Gastrocnemius medialis (tissue), 4 donors: ENCODE data around the gene IGF2BP2. TPM values are rescaled to one million over a fixed set of nuclear protein-coding genes. Genes with fewer than 3 reads are reported as not detected.

Experiments used
- ATAC-seq, 2 donors: fragments of 150-250 bp; one replicate each; pipeline ENCODE4 v1.9.1; 2016
- DNase-seq, 2 donors: peaks; one replicate each; pipeline ENCODE4 v3.0.0-alpha.2; 2019
- H3K27ac ChIP-seq, 4 donors: fragments of 200-600 bp; sonication (generic); 1 replicate in 1 of 4; 2 replicates in 3 of 4; pipeline ENCODE4 v1.5.1; 2016 to 2018; ENCODE audit warnings: mild to moderate bottlenecking in 2 of 4, moderate library complexity in 1 of 4
- H3K27me3 ChIP-seq, 3 donors: fragments of 200-600 bp; sonication (generic) in 2 of 3; 1 replicate in 1 of 3; 2 replicates in 2 of 3; pipeline versions ENCODE4 v1.5.1 to v1.6.0; 2016 to 2019; ENCODE audit warnings: mild to moderate bottlenecking in 1 of 3, moderate library complexity in 1 of 3
- H3K36me3 ChIP-seq, 2 donors: fragments of 200-600 bp; sonication (generic) in 1 of 2; one replicate each; pipeline ENCODE4 v1.5.1; 2017 to 2018
- H3K4me1 ChIP-seq, 2 donors: fragments of 200-600 bp; sonication (generic) in 1 of 2; one replicate each; pipeline ENCODE4 v1.5.1; 2016 to 2017; ENCODE audit warnings: mild to moderate bottlenecking in 2 of 2
- H3K4me3 ChIP-seq, 4 donors: fragments of 200-600 bp; sonication (generic) in 3 of 4; 1 replicate in 1 of 4; 2 replicates in 3 of 4; pipeline ENCODE4 v1.5.1; 2016 to 2019; ENCODE audit warnings: mild to moderate bottlenecking in 2 of 4
- H3K9me3 ChIP-seq, 3 donors: fragments of 200-600 bp; sonication (generic) in 2 of 3; 1 replicate in 1 of 3; 2 replicates in 2 of 3; pipeline ENCODE4 v1.5.1; 2016 to 2019
- POLR2A ChIP-seq, 2 donors: fragments of 450-650 bp; IDR thresholded peaks; one replicate each; pipeline ENCODE4 v1.6.1; 2017; ENCODE audit warnings: antibody characterized with exemption in 2 of 2, mild to moderate bottlenecking in 2 of 2, moderate library complexity in 2 of 2
- in situ Hi-C, 4 donors: fragments of 200-750 bp; cut with MboI; loops; one replicate each; pipeline versions ENCODE4 v1.15.0 to v1.8.0; 2017; ENCODE audit warnings: low sequenced_read_pairs in 4 of 4
- intact Hi-C: fragments of 100-400 bp; cut with DNase I; formaldehyde crosslinking; loops from one replicate; pipeline ENCODE4 v1.15.1; 2023; ENCODE audit warnings: low total_unique reads
- total RNA-seq, 4 donors: library from RNA; depleted of rRNA; stranded (reverse); fragments of >200 nt; gene quantifications; one replicate each; pipeline versions ENCODE4 v1.1.0 to v1.2.3, GENCODE V29; 2016
- TF ChIP-seq, protein P1 (sequence below), 5 experiments: fragments of 450-650 bp in 3 of 5; fragments of 200-600 bp in 2 of 5; sonication (generic) in 2 of 5; IDR thresholded peaks in 4 of 5; conservative IDR thresholded peaks in 1 of 5; 1 replicate in 4 of 5; 2 replicates in 1 of 5; pipeline ENCODE4 v1.5.1; 2016 to 2019; ENCODE audit warnings: antibody characterized with exemption in 5 of 5, mild to moderate bottlenecking in 3 of 5, moderate library complexity in 3 of 5

Gene IGF2BP2
- total RNA-seq, 4 donors from 2014 or later: 0.97 to 6.3 (median 1.7) TPM

DNA sequence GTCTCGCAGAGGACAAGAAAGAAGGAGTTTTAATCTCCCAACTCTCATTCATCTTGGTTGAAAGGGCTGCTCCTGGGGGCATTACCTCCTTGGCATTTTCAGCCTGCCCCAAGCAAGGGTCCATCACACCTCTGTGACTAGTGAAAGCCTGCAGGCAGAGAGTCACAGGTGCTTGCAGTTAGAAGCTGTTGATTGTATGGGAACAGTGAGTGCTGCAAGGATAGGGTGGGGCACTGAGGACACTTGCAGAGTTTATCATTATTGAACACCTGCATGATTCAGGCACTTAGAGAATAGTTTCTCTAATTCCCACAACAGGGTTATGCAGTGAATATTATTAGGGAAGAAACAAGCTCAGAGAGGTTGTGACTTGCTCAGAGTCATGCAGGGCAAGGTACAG, 41.7 kb upstream of the IGF2BP2 start:
- no peak overlapping the region for H3K4me3 ChIP-seq
- H3K9me3 ChIP-seq: no peaks in the 10 kb centered on the region
- DNase-seq: no peak
- TF ChIP-seq, protein P1, sequence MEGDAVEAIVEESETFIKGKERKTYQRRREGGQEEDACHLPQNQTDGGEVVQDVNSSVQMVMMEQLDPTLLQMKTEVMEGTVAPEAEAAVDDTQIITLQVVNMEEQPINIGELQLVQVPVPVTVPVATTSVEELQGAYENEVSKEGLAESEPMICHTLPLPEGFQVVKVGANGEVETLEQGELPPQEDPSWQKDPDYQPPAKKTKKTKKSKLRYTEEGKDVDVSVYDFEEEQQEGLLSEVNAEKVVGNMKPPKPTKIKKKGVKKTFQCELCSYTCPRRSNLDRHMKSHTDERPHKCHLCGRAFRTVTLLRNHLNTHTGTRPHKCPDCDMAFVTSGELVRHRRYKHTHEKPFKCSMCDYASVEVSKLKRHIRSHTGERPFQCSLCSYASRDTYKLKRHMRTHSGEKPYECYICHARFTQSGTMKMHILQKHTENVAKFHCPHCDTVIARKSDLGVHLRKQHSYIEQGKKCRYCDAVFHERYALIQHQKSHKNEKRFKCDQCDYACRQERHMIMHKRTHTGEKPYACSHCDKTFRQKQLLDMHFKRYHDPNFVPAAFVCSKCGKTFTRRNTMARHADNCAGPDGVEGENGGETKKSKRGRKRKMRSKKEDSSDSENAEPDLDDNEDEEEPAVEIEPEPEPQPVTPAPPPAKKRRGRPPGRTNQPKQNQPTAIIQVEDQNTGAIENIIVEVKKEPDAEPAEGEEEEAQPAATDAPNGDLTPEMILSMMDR (IDR thresholded peaks at IDR 0.05 in 4 of 5, conservative IDR thresholded peaks at IDR 0.05 in 1 of 5): no peak
- TF ChIP-seq POLR2A (IDR thresholded peaks at IDR 0.05): no peak
- H3K27me3 ChIP-seq: no peaks in the 10 kb centered on the region
- no peaks in the 10 kb centered on the region for H3K4me1 ChIP-seq
- H3K36me3 ChIP-seq: no peaks in the 10 kb centered on the region
- intact Hi-C loops: no loop called here
- no peak for ATAC-seq
- in situ Hi-C loops: no loop called here
- no peak overlapping the region for H3K27ac ChIP-seq

DNA sequence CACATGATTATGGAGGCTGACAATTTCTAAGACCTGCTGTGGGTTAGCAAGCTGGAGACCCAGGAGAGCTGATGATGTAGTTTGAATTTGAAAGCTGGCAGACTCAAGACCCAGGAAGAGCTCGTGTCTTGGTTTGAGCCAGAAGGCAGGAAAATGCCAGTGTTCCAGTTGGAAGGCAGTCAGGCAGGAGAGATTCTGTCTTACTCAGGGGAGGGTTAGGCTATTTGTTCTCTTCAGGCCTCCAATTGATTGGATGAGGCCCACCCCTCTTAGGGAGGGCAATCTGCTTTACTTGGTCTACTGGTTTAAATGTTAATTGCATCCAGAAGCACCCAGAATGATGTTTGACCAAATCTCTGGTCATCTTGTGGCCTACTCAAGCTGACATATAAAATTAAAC, 40.4 kb upstream of the IGF2BP2 start:
- ATAC-seq (no peak), DNase-seq (no peak)
- Histone ChIP-seq H3K9me3 (no peaks in the 10 kb centered on the region), H3K27ac (no peak overlapping the region), H3K27me3 (no peaks in the 10 kb centered on the region), H3K4me3 (no peak overlapping the region), H3K4me1 (no peaks in the 10 kb centered on the region), H3K36me3 (no peaks in the 10 kb centered on the region)
- intact Hi-C loops: no loop called here
- in situ Hi-C loops: no loop called here
- no peak for TF ChIP-seq POLR2A (IDR thresholded peaks at IDR 0.05)
- TF ChIP-seq, protein P1 (IDR thresholded peaks at IDR 0.05 in 4 of 5, conservative IDR thresholded peaks at IDR 0.05 in 1 of 5): no peak

DNA sequence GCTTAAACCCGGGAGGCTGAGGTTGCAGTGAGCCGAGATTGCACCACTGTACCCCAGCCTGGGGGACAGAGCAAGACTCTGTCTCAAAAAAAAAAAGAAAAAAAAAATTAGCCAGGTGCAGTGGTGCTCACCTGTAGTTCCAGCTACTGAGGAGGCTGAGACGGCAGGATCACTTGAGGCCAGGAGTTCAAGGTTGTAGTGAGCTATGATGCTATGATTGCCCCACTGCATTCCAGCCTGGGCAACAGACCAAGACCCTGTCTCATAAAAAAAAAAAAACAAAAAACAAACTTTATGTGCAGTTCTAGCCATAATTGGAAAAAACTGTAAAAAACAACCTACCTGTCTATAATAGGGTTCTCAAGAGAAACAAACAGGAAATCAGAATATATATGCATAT, 39.9 kb upstream of the IGF2BP2 start:
- in situ Hi-C loops: no loop called here
- no peaks in the 10 kb centered on the region for H3K9me3 ChIP-seq
- TF ChIP-seq, protein P1 (IDR thresholded peaks at IDR 0.05 in 4 of 5, conservative IDR thresholded peaks at IDR 0.05 in 1 of 5): no peak
- TF ChIP-seq POLR2A (IDR thresholded peaks at IDR 0.05): no peak
- ATAC-seq (no peak), DNase-seq (no peak)
- H3K27ac ChIP-seq: no peak overlapping the region
- intact Hi-C loops: no loop called here
- H3K27me3 ChIP-seq: no peaks in the 10 kb centered on the region
- H3K36me3 ChIP-seq: no peaks in the 10 kb centered on the region
- no peaks in the 10 kb centered on the region for H3K4me1 ChIP-seq
- no peak overlapping the region for H3K4me3 ChIP-seq

DNA sequence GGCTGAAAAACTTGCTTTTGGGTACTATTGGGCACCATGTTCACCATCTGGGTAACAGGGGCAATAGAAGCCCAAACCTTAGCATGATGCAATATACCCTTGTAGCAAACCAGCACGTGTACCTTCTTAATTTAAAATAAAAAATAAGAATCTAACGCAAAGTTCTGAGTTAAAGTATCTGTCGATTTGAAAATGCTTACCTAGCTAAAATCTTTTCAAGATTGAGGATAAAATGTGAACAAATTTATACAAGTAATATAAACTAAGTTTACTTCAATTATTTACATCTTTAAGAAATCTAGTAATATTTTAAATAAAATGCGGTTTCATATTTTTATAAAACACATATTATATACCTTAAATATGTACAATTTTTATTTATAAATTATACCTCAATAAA, 38.1 kb upstream of the IGF2BP2 start:
- no peaks in the 10 kb centered on the region for H3K4me1 ChIP-seq
- H3K27ac ChIP-seq: no peak overlapping the region
- H3K27me3 ChIP-seq: no peaks in the 10 kb centered on the region
- no peak for TF ChIP-seq POLR2A (IDR thresholded peaks at IDR 0.05)
- TF ChIP-seq, protein P1 (IDR thresholded peaks at IDR 0.05 in 4 of 5, conservative IDR thresholded peaks at IDR 0.05 in 1 of 5): no peak
- no peaks in the 10 kb centered on the region for H3K36me3 ChIP-seq
- no peak for ATAC-seq
- H3K9me3 ChIP-seq: no peaks in the 10 kb centered on the region
- no peak overlapping the region for H3K4me3 ChIP-seq
- DNase-seq: no peak
- in situ Hi-C loops: no loop called here
- intact Hi-C loops: no loop called here

DNA sequence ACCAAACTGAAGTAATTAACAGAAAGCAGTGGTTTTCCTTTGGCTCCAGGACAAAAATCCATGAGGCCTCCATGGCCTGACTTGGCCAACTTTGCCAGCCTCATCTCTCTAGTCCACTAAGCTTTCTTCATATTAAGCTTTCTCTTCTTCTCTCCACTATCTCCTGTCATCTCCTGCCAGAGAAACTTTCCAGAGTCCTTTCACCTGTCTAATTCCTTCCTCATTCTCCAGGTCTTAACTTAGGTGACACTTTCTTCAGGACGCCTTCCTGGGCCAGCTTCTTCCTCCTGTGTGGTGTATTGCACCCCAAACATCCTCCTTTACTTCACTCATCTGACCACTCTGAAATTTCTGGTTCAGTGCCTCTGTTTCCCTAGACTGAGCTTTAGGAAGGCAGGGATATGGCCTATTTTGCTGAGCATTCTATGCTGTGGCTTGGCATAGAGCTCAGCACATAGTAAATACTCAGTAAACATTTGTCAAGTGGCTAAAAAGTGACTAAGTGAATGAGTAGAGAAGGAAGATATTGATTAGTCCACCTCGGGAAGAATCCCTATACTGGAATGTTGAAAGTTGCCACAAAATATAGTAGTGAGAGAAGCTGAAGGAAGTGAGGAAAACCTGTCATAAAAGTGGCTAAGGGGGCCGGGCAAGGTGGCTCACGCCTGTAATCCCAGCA, 34.6 kb upstream of the IGF2BP2 start:
- intact Hi-C loops: no loop called here
- no peak overlapping the region for H3K27ac ChIP-seq
- no peak for ATAC-seq

More for the DNA sequence above, 34.6 kb upstream of the IGF2BP2 start:
- in situ Hi-C loops: no loop called here
- no peaks in the 10 kb centered on the region for H3K27me3 ChIP-seq
- DNase-seq: no peak
- no peaks in the 10 kb centered on the region for H3K4me1 ChIP-seq
- no peaks in the 10 kb centered on the region for H3K36me3 ChIP-seq
- no peak for TF ChIP-seq POLR2A (IDR thresholded peaks at IDR 0.05)
- TF ChIP-seq, protein P1 (IDR thresholded peaks at IDR 0.05 in 4 of 5, conservative IDR thresholded peaks at IDR 0.05 in 1 of 5): no peak
- peaks cover 0 to 7% (median 4%) of the 10 kb centered on the region in 3 donors for H3K9me3 ChIP-seq
- no peak overlapping the region for H3K4me3 ChIP-seq
